MV-4-11 (cell line): Measurements from ENCODE around the gene ZNF23.
A peak's percentile ranks its signal among the peaks of the same experiment; 100 is the strongest.

Source experiments
- DNase-seq: peaks from one replicate; lab custom pipeline; 2025; lab: John Stamatoyannopoulos, UW

The ZNF23 gene

DNA sequence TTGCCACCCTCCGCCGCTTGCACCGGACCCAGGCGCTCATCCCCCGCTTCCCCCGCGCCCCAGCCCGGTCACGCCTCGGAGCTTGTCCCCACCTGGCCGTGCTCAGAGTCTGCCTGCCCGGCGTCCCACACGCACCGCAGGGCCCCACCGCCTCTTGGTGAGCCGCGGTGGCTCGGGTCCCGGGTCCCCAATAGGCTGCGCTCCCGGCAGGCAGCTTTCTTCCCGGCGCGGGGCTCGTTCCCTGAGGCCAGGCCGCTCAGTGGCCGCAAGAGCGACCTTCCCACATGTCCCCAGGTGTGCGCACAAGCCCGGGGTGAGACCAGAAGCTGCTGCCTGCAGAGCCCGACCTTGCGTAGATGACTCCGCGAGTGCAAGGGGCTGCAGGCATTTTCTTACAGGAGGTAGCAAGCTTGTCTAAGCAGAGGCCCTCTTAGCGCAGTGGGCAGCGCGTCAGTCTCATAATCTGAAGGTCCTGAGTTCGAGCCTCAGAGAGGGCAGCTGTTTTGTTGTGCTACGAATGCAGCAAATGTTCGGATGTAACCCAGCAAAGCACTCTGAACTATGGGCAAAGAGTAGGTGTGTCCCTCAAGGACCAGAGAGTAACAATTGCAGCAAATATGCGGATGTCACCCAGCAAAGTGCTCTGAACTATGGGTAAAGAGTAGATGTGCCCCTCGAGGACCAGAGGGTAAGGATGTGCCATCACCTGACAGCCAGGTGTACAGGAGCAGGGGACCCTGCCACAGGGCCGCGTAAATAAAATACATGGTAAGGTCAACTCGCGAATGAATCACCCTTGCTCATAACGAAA, 35.8 kb downstream of the ZNF23 start:
- no peak for DNase-seq

GRCh38 chr16:71425746-71426068, 36.3 kb downstream of the ZNF23 start:
- DNase-seq, result no peak

DNA sequence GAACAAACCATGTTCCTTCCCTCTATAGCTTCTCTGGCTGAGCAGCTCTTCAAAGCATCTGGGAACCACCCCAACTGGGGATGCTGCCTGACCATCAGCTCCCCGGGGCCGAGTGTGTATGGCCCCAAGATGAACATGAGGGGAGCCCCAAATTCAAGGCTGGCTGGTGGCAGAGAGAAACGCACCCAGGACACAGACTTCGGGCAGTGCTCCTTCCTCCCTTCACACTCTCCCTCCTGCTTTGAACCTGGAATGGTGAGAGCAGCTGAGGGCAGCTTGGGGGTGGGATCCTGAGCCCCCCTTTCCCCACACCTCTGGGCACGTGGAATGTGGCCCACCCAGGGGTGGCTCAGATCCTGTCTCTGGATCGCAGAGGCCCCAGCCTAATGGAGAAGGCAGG, 37.4 kb downstream of the ZNF23 start:
- DNase-seq, result no peak

DNA sequence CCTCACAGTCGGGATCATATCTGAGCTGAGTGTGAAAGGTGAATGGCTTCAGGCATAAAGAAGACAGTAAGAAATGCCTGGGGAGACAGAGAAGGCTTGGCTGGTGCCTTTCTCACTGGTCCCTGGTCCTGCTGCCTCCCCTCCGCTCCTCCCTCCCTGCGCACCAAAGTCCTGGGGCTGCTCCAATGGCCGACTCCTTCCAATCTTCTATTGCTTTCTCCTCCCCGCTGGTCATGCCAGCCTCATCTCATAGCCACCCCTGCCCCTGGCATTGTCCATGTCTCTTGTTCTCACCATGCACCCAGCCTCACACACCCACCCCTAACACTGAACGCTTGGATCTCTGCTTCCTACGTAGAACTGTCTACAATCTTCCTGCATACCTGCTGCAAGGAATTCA, 38.2 kb downstream of the ZNF23 start:
- no peak for DNase-seq

GRCh38 chr16:71423016-71423415, 39.0 kb downstream of the ZNF23 start:
- no peak for DNase-seq

DNA sequence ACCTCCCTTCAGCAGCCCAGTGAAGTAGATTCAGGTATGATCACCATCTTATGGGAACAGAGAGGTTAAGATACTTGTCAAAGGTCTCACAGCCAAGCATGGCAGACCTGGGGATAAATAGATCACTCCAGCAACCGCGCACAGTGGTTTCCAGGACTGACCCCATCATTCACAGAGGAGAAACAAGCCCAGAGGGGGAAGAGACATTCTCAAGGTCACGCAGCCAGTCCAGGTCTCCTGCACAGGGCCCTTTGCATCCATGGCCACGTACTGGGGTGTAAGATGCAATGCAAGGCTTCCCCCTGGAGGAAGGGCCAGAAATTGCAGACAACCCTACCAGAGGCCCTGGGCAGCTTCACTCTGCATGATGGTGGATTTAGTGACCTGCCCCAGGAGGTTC, 40.1 kb downstream of the ZNF23 start:
- DNase-seq, result peak; percentile 4

DNA sequence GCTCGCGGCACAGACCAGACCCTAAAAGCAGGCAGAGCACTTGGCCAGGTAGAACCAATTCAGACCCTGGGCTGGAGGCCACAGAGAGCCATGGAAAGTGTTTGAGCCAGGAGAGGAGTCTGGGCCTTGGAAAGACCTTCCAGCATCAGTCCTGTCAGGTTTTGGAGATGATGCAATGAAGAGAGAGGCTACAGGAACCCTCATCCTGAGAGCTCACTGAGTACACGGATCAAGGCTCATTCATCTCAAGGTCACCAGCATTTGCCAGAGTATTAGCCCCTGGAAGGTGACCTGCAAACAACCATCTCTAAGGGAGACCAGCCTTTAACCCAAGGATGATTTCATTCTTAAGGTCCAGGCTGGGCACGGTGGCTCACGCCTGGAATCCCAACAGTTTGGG, 48.0 kb downstream of the ZNF23 start:
- DNase-seq, result no peak

- DNase-seq, result no peak
Measured at GRCh38 chr16:71413341-71413740, 48.7 kb downstream of the ZNF23 start.

DNA sequence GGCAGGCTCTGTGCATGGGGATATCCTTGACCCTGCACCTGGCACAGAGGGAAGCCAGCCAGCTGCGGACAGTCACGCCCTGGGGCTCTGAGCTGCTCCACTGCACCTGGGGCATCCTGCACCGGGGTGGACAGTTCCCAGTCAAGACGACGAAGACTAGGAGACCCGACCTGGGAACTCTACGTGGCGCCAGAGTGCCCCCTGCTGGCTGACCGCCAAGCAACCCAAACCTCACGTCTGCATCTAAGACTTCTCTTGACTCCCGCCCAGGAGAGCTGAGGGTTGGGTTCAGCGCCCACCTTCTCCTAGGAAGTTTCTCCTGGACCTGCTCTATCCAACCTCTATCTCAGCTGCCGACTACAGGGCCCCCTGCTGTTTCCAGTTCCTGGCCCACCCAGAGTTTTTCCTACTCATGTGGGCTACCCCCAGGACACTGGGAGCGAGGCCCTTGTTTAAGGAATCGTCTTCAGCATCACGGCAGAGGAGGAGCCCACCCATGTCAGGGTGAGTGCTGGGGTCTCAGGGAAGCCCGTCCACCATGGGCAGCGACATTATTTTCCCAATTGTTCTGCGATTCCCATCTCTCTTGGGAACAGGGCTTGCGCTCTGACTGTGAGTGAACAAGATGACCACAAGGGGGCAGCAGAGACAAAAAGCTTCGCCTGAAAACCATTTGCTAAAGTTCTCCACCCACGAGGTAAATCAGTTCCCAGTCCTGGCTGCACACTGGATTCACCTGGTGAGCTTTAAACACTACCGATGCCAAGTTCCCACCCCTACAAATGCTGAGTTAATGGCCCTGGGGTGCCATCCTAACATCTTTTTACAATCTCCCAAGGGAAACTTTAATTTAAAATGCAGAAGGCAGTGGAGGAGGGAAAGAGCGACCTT, 49.5 kb downstream of the ZNF23 start:
- DNase-seq, result peak; percentile 37

GRCh38 chr16:71410146-71410545, 51.9 kb downstream of the ZNF23 start:
- DNase-seq, result no peak

GRCh38 chr16:71409011-71409775, 52.9 kb downstream of the ZNF23 start:
- no peak for DNase-seq

- no peak for DNase-seq
Measured at GRCh38 chr16:71408536-71408935, 53.5 kb downstream of the ZNF23 start.

DNA sequence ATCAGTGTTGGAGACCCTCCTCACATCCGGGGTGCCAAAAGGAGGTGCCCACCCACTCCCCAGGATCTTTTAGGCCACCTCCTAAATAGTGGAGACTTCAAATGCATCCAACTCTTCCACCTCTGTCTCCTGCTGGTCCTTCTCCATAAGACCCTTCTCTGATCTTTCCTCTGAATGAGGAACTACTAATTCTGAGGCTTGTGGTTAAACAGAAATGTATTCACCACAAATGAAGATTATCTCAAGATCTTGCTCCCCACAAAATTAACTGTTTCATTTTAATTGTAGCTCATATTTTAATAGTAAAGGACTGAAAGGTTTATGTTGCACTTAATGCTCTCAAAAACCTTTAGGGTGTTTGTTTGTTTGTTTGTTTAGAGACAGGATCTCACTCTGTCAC, 54.3 kb downstream of the ZNF23 start:
- DNase-seq, result peak; percentile 72

GRCh38 chr16:71406724-71407123, 55.3 kb downstream of the ZNF23 start:
- peak; percentile 6 for DNase-seq

DNA sequence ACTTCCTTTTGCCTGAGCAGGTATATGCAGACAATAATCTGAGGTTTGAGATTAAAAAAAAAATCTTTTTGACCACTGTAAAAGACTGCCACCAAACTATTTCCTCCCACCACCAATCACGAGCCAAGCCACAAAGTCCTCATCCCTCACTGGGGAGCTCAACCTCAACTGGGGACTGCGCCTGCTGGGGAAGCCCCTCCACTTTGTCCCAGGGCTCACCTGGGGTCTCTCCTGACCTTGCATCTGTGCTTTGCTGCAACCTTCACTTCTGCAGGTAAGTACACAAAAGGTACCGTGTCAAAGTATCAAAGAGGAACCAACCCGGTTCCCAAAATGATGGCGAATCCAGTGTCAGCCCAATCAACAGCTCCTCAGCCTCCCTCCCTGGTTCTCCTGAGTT, 55.7 kb downstream of the ZNF23 start:
- DNase-seq, result no peak

DNA sequence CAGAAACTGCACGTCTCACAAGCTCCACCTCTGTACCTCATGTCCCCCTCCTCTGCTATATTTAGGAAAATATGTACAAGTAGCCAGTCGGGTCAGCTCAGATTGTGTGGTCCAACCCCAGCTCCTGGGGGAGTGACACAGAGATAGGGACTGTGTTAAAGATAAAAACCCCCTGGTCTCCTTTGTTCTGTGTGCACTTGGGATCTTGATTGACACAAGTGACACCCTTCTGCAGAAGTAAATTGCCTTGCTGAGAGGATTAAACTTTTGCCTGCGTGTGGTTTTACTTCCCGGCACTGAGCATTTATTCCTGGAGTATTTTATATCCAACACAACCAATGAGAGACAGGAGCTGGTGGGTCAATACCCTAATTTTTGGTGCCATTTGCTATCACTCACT, 57.7 kb downstream of the ZNF23 start:
- no peak for DNase-seq

DNA sequence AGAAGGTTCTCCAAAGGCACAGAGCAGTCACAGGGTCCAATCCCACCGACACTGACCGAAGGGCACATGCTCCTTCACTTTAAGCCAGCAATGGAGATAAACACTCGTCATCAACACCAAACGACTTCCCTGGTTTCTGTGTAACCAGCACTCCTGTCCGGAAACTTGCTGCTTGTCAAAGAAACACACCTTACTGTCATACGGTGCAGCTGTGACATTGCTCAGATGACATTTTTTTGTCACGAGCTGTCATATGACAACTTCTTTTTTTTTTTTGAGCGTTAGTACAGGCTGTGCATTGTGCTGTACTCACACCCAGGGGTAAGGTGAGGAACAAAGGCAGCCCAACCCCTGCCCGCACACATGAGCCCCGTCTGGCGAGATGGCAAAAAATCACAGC, 59.4 kb downstream of the ZNF23 start:
- no peak for DNase-seq

DNA sequence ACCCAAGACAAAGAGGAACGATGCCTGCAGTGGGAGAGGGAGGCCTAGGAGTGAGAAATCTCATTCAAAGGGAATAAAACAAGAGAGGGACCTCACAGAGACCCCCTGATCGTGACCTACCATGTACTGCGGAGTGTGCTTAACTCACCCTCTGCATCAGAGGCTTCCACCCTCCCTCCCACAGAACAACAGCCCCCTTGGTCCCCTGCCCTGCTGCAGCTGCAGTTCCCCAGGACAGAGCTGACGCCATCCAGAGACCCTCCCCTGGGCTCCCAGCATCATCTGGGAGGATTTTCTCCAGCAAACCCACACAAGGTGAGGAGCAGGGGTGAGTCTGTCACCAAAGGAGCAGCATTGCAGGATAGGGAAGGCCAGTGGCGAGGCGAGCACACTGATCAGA, 60.0 kb downstream of the ZNF23 start:
- DNase-seq, result no peak

DNA sequence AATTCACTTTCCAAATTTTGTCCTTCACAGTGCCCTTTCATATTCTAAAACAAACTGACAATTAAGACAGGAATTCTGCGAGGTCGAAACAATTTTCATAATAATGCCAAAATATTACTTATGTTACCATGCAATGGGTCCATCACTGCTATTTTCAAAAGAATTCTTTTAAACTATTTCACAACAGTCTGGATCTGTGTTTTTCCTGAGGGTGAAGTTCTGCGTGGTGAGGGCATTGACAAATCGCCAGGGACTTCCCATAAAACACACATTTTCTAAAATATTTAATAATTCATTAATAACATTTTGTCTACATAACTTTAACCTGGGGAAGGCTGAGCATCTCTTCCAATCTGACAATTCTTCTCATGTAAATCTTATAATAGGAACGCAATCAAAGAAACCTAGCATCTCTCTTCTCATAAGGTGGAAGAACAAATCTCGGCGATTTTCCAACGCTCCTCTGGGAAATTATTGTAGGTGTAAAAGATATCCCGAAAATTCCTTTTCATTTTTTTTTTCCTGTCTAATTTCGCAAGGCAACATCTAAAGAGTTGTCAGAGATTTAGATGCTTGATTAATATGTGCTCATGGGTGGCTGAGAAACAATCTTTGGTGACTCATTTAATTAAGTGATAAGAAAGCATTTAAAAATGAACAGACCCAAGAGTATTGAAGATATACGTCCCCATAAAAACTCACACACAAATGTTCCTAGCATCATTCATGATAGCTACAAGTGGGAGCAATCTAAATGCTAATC, 62.1 kb downstream of the ZNF23 start:
- DNase-seq, result no peak
